Cardiac muscle cell (in vitro differentiated cells and primary cell): Measurements from ENCODE around the gene IFT81. TPM values are rescaled to one million over a fixed set of nuclear protein-coding genes. Genes with fewer than 3 reads are reported as not detected.
A peak's percentile ranks its signal among the peaks of the same experiment; 100 is the strongest.

Experiments
- DNase-seq, 2 donors: peaks; one replicate each; pipeline versions ENCODE4 v3.0.0 to v3.0.0-alpha.2; 2010 to 2017; ENCODE audit warnings: low read depth in 1 of 2, low spot score in 1 of 2
- H3K27ac ChIP-seq: fragments of 200-600 bp; sonication (generic); 2 replicates; pipeline ENCODE4 v1.5.1; 2016
- H3K27me3 ChIP-seq: fragments of 200-600 bp; sonication (generic); 2 replicates; pipeline ENCODE4 v1.6.0; 2016; ENCODE audit warnings: control low read depth
- H3K36me3 ChIP-seq: fragments of 200-600 bp; sonication (generic); 2 replicates; pipeline ENCODE4 v1.5.1; 2016; ENCODE audit warnings: control low read depth
- H3K4me1 ChIP-seq: fragments of 200-600 bp; sonication (generic); 2 replicates; pipeline ENCODE4 v1.8.1; 2017; ENCODE audit warnings: low read depth, mild to moderate bottlenecking, mixed run types
- H3K4me3 ChIP-seq: fragments of 200-600 bp; sonication (generic); 2 replicates; pipeline ENCODE4 v1.5.1; 2016; ENCODE audit warnings: mild to moderate bottlenecking
- H3K9me3 ChIP-seq: fragments of 200-600 bp; sonication (generic); 2 replicates; pipeline ENCODE4 v1.5.1; 2017; ENCODE audit warnings: low read depth, mild to moderate bottlenecking, control low read depth
- CTCF ChIP-seq: IDR thresholded peaks from 2 replicates; pipeline ENCODE4 v1.5.1; 2012; ENCODE audit warnings: low read depth, mild to moderate bottlenecking, low read length
- polyA plus RNA-seq: library from polyadenylated mRNA; unstranded; fragments of >200 nt; fragmentation: Nextera tagmentation; extraction: Ambion mirVana; gene quantifications from 2 replicates; pipeline ENCODE4 v1.2.1, GENCODE V29; 2016
- total RNA-seq: library from RNA; depleted of rRNA; stranded (reverse); fragments of >200 nt; gene quantifications from 2 replicates; pipeline ENCODE4 v1.2.3, GENCODE V29; 2016

Gene IFT81, protein sequence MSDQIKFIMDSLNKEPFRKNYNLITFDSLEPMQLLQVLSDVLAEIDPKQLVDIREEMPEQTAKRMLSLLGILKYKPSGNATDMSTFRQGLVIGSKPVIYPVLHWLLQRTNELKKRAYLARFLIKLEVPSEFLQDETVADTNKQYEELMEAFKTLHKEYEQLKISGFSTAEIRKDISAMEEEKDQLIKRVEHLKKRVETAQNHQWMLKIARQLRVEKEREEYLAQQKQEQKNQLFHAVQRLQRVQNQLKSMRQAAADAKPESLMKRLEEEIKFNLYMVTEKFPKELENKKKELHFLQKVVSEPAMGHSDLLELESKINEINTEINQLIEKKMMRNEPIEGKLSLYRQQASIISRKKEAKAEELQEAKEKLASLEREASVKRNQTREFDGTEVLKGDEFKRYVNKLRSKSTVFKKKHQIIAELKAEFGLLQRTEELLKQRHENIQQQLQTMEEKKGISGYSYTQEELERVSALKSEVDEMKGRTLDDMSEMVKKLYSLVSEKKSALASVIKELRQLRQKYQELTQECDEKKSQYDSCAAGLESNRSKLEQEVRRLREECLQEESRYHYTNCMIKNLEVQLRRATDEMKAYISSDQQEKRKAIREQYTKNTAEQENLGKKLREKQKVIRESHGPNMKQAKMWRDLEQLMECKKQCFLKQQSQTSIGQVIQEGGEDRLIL
- total RNA-seq = 19.9 and 30.0 TPM in 2 replicates
- polyA plus RNA-seq = 42.6 and 44.8 TPM in 2 replicates

DNA sequence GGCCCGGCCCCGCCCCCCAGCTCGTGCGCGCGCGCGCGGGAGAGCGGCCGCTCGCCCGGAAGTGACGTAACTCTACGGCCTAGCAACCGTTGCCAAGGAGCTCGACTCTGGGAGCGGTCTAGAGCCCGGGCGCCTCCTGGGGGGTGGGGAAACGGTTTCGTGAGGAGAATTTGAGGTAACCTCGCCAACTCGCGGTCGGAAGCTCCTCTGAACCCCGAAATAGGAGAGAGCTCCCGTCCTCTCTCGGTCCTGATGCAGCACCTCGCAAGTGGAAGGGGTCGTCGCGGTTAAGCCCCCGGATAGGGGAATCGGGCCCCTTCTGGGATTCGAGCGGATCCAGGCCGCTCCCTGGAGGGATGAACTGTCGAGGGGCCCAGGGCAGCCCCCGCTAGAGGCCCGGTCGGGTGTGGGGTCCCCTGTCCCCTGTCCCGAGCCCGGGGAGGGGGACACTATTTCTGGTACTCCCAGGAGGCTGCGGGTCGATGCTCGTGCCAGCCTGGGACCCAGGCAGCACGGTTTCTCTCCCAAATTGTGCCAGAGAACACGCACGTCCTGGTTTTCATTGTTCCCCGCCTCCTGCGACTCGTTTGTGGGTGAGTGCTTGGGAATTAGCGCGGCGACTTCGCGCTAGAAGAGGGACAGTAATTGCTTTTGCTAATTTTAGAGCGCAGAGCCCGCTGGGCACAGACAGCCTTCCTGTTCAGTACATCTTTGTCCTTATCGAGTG lies at the start of gene IFT81:
IFT81 (plus strand) TSS at position 89 of the 727 bp plus-strand sequence. CDS start 3,024 bp downstream, outside the sequence.
- no peaks in the 10 kb centered on the region for H3K27me3 ChIP-seq

GRCh38 chr12:110075880-110076279 lies 48.3 kb upstream of the IFT81 start:
- Histone ChIP-seq H3K36me3 (no peaks in the 10 kb centered on the region), H3K27ac (no peak overlapping the region), H3K27me3 (no peaks in the 10 kb centered on the region), H3K4me3 (no peak overlapping the region), H3K9me3 (no peaks in the 10 kb centered on the region), H3K4me1 (peaks cover 8% of the 10 kb centered on the region)
- TF ChIP-seq CTCF = no peak
- DNase-seq = no peak

More for the DNA sequence above, at the start of gene IFT81:
- Histone ChIP-seq H3K4me3 (peak within 1 kb of the TSS; percentile 96), H3K4me1 (peaks cover 26% of the 10 kb centered on the region), H3K27ac (peak within 1 kb of the TSS; percentile 98), H3K9me3 (no peaks in the 10 kb centered on the region), H3K36me3 (peaks cover 13% of the 10 kb centered on the region)
- peak; percentile 95 to 96 for DNase-seq
- TF ChIP-seq CTCF = no peak

DNA sequence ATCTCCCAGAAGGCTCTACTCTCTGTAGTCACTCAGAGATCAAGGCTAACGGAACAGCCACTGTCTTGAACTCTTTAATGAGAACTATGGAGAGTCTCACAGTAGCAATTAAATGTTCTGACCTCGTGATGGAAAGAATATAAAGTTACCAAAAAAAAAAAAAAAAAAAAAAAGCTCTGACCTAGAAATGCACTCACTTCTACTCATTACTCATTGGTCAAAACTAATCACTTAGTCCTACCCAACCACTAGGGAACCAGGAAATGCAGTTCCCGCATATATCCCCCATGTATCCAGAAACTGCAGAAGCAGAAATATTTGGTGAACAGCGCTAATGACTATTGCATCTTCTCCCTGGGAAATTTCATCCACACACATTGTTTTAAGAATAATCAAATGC lies 46.4 kb upstream of the IFT81 start:
- Histone ChIP-seq H3K9me3 (no peaks in the 10 kb centered on the region), H3K27ac (no peak overlapping the region), H3K4me1 (peaks cover 8% of the 10 kb centered on the region), H3K36me3 (no peaks in the 10 kb centered on the region), H3K4me3 (no peak overlapping the region), H3K27me3 (no peaks in the 10 kb centered on the region)
- no peak for TF ChIP-seq CTCF
- no peak for DNase-seq

DNA sequence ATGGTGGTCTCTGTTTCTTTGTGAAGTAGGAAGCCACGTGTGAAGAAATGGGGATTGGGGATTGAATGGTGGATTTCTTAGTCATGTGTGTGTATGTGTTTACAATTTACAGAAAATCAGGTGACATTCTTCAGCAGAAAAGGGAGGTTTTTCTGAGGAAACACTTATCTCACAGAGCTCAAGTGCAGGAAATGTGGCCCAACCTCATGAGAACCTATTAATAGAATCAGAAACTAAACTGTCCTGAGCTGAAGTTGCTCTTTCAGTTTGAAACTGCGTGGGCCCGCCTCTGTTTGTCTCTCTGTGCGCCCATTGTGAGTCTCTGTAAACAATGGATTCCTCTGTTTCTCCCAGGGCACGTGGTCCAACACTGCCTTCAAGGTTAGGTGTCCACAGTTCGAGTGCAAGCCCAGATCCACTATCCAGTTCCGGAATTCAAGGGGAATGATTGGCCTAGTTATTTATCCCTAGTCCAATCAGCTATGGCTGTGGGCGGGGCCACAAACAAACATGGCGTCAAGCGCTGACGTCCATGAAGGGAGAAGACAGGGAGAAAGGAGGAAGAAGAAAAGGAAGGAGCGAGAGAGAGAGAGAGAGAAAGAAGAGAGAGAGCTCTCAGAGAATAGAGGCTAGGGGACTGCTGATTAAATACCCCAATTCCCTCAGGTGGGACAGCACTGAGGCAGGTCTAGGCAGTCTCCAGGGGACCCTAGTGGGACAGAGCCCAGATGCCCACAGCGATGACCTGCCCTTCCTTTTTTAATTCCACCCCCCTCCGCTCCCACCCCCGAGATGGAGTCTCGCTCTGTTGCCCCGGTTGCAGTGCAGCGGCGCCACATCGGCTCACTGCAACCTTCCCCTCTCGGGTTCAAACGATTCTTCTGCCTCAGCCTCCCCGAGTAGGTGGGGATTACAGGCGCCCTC lies 44.4 kb upstream of the IFT81 start:
- Histone ChIP-seq H3K27me3 (no peaks in the 10 kb centered on the region), H3K27ac (peak overlapping the region; percentile 70), H3K36me3 (no peaks in the 10 kb centered on the region)

More for the DNA sequence above, 44.4 kb upstream of the IFT81 start:
- peak in 1 of 2 donors; percentile 72 for DNase-seq
- Histone ChIP-seq H3K9me3 (no peaks in the 10 kb centered on the region), H3K4me1 (peaks cover 8% of the 10 kb centered on the region), H3K4me3 (no peak overlapping the region)
- TF ChIP-seq CTCF = no peak
